H54 (cell line): ENCODE measurements around the gene RYR3.
A peak's percentile ranks its signal among the peaks of the same experiment; 100 is the strongest.

Experiments
- DNase-seq: peaks from one replicate; pipeline ENCODE4 v3.0.0; 2011; ENCODE audit warnings: low spot score, mixed read lengths; ENCODE audit not compliant: insufficient read length
- FAIRE-seq: peaks from 3 replicates; lab custom pipeline; 2011; peaks lifted over from hg19 to GRCh38; lab: Jason Lieb, UNC
- POLR2A ChIP-seq: IDR thresholded peaks from 2 replicates; pipeline ENCODE4 v1.6.1; 2011; ENCODE audit warnings: low read depth, mild to moderate bottlenecking, low read length

RYR3 gene

DNA sequence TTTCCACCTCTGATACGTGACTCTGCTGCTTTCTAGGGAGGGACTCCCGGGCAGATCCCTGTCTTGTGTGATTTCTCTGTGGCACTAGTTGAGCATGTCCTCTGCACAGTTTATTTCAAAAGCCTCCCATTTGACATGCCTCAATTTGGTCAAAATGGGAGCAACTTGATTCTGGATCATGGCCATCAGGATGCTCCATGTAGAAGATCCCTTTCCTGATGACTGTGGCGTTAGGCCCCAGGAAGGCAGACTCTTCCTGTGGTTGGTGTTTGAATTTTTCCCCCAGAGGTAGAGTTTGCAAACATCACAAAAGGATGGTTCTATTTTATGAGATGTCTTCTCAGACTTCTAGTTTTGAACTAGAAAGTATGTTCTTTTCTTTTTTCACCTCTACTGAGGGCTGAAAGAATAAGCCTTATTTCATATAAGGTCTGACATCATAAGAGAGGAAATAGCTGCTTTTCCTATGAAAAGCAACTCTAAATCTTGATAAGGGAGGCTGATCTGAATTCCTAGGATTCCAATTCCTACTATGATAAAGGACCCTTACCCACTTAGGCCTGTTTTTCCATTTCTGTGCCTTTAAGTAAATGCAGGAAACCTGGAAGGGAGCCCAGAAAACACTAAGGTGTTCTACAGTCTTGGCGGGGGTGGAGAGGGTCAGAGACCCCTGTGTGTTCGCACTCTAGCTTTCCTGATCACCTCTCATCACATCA, 413.7 kb downstream of the RYR3 start:
- no peak for TF ChIP-seq POLR2A
- FAIRE-seq (no peak), DNase-seq (no peak)

DNA sequence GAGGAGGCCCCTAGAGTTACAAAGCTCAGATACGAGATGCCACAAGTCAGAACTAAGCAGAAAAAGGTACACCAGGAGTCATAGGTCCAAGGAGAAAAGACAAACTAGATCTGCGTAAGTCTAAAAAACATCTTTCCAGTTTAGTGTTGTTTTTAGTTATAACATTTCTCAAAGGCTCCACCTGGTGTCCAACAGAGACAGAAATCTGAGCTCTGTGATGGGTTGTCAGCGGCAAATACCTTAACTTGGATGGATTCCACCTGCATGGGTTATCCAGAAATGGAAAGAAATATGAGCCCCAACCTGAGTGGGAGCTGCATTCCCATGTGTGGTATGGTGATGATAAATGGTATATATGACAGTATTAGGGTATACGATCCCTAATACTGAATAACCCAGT, 418.9 kb downstream of the RYR3 start:
- no peak for TF ChIP-seq POLR2A
- FAIRE-seq (no peak), DNase-seq (no peak)

DNA sequence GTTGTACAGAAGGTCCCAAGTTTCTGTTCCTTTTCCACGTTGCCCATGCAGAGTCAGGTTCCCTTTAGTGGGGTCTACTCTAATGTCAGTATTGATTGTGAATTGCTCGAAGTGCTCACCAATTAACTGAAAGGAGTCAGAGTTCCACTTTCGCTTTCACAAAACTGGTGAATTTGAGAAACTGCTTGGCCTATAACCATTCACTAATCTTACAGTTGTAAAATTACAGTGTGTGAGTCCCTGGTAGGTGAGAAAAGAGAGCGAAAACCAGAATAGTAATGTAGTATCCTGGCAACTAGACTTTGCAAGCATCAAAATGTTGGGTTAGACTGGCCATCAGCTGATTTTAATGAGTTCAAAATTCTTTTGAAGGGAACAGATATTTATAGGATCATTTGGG, 420.0 kb downstream of the RYR3 start:
- FAIRE-seq, result no peak
- TF ChIP-seq POLR2A, result no peak

DNA sequence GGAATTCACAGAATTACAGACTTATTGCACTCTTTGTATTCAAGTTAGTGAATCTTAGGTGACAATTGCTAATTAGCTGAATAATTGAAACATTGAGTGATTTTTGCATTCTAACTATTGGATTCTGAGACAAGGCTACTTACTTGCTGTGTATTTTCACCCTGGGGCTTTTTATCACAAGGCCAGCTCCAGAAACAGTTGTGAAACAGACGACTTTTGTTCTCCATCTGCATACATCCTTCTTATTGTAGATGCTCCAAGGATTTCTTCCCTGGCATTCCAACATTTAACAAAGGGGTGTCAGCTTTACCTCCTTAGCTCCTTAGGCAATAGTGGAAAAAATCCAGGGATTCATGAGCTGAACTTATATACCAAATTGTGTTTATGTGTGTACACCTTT, 424.4 kb downstream of the RYR3 start:
- no peak for TF ChIP-seq POLR2A
- FAIRE-seq (no peak), DNase-seq (no peak)

More for the DNA sequence above, 420.0 kb downstream of the RYR3 start:
- DNase-seq, result no peak

DNA sequence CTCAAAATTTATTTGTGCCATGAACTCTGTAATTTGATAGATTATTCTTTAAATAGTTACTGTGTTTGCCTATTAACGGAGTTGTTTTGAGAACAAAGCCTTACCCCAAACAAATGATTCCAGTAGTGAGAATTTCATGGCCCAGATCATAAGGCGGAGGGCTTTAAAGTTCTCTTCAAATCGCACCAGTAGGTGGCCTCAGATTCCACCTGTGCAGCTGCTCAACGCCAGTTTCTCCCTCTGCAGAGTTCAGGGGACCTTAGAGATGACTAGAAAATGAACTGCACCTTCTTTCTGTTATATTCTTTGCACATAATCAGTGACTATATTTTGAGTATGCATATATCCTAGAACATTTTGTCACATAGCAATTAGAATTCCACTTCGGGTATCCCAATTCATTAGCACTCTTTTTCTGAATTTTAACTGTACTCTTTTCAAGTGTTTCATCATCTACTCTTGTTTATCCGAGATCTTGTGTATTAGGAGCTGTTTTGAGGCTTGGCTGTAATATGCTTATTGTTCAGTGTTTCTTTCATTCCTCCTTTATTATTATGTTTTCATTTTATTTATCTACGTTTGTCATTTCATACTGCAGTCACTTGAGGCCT, 425.0 kb downstream of the RYR3 start:
- TF ChIP-seq POLR2A, result no peak
- FAIRE-seq (peak; percentile 55), DNase-seq (no peak)

DNA sequence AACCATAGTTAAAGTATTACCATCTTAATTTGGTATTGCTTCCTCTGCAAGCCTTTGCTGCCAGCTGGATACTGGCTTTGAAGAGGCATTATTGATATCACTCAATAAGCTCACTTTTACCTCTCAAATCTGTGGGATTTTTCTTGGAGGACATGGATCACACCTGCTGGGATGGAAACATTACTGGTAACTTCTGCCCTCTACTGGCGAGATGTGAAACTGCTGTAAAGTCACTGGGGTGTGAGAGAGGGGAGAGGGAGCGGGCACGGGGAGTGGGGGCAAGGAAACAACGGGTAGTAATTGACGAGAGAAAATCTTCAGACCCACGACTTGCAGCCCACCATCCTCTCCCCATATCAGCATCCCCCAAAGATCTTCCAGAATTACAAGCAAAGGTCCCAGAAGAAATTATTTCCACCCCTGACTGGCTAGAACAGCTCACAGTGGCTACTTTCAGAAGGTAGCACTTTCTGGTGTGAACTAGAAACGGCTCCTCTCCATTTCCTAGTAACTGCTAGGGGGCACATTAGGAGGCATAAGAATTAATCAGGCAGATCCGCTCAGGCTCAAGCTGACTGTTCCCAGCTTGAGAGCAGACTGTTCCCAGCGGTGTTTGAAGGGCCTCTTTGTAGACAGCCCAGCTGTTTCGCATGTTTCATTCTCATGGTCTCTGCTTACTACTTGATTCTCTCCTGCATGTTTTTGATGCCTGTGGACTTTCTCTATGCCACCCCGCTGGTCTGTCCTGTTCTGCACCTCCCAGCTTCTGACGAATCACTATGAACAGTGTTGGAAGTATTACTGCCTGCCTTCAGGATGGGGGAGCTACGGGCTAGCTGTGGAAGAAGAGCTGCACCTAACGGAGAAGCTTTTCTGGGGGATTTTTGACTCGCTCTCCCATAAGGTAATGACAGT, 427.2 kb downstream of the RYR3 start:
- FAIRE-seq, result peak; percentile 74
- DNase-seq, result peak; percentile 50
- TF ChIP-seq POLR2A, result no peak

DNA sequence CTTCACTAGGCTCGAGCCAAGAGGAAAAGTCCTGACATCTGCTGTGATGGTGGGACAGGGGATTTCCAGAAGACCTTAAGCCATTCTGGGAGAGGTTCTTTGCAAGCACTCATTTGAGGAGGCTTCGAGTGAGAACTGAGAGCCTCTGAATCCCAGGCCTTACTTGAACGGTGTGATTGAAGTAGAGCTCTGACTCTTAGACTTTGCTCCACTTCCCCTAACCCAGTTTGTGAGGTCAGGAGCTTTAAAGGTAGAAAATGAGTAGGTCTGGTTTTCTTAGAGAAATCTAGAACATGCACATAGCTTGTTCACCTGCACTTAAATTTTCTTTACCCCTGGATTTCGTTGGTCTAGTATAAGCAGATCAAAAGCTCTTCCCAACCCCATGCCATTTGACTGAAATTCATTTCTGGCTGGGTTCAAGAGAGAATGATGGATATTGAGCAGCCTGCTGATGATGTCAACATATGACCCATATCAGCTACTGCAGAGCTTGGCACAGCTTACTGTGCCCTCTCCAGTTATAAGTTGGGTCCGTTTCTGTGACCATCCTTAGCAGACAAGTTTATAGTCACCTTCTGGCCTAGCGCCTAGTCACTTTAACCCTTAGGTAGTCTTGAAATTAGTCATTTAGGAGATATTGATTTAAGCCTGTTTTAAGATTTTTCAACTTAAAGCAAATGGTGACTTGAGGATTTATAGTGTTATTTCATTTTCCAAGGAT, 428.3 kb downstream of the RYR3 start:
- DNase-seq (no peak), FAIRE-seq (no peak)
- TF ChIP-seq POLR2A, result no peak

DNA sequence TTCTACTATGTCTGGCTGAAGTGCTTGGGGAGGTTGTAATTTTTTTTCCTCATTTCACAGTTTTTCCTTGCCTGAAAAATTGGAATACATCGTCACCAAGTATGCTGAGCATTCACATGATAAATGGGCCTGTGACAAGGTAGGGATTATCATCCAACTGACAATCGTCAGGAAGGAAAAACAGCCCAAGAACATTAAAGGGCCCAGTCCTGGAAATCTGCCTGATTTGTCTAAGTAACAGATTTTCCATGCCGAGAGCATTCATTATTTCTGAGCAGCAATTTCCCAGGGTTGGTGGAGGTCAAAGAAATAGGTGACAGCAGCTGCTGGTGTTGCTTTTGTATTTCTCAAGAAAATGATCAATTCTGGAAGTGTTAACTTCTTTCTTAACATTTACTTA, 431.5 kb downstream of the RYR3 start:
- TF ChIP-seq POLR2A, result no peak
- FAIRE-seq, result no peak
- DNase-seq, result no peak

DNA sequence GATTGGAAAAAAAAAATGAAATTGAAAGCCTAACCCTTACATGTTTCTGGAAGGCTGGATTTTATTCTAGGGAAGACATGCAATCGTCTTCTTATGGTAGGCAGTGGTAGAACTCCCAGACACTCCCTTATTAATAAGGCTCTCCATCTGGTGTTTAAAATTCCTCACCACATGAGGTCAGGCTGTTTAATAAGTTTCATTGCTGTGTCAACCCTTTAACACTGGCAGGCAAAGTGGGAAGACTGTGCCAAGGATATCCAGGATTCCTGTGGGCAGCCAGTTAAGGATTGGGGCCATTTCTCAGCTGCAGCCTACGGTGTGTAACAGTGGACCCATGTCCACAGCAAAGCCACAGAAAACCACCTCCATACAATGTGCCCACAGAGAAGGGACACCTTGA, 432.0 kb downstream of the RYR3 start:
- no peak for TF ChIP-seq POLR2A
- DNase-seq, result no peak
- no peak for FAIRE-seq

DNA sequence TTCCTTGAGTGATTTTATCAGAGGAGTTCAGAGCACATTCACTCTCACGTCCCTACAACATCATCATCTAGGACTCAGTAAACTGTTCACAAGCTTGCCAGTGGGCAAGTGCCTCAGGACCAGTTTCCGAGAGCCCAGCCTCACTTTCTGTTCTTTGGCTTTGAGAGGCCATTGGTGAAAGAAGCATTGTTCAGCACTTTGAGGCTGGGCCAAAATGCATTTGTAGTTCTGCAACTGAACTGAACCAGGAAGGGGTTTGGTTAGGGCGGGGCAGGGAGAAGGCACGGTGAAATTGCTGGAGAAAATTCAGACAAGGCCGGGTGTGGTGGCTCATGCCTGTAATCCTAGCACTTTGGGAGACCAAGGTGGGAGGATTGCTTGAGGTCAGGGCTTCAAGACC, 435.4 kb downstream of the RYR3 start:
- TF ChIP-seq POLR2A, result no peak
- FAIRE-seq (no peak), DNase-seq (no peak)

DNA sequence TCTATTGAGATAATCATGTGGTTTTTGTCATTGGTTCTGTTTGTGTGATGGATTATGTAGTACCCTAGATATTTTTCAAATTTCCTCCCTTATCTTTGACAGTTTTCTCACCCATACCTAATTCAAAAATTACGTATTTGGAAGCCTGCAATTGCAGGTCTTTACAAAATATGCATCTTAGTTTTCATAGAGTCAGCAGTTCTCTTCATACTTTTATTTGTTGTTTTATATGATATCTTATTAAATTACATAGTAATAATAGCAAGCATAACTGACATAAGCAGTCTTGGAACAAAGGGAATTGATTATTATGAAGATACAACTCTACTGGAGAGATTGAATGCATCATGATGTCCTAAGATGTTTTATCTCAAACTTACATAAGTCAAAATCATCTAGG, 442.2 kb downstream of the RYR3 start:
- no peak for DNase-seq
- no peak for FAIRE-seq
- no peak for TF ChIP-seq POLR2A

DNA sequence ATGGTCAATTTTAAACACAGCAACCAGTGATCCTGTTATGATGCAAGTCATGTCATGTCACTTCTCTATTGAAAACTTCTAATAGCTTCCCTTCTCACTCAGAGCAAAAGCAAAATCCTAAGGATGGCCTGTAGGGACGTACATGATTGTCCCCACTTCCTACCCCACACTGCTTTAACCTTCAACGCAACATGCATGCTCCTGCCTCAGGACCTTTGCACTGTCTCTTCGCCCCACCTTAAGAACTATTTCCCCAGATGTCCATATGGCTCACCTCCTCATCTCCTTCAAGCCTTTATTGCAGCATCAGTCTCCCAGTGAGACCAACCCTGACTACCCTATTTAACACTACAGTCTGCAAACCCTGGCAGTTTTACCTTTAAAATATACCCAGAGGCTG, 443.5 kb downstream of the RYR3 start:
- FAIRE-seq (no peak), DNase-seq (no peak)
- TF ChIP-seq POLR2A, result no peak

DNA sequence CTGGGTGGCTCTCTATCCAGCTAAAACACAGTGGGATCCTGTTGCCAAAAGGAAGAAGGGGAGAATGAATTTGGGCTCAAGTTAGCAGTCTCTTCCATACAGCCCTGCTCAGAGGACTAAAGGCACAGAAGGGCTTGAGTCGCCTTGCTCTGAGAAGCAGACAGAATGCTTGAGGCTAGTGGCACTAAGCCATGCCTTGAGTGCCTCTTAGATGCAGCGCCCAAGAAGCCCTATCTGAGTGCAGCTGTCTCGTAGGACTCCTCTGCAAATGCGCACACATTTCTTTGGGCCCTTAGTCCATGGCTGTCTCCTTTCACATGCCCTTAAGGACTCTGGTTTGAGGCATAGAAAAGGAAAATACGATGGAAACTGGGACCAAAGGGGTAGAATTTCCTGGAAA, 446.2 kb downstream of the RYR3 start:
- no peak for TF ChIP-seq POLR2A
- no peak for FAIRE-seq
- no peak for DNase-seq

DNA sequence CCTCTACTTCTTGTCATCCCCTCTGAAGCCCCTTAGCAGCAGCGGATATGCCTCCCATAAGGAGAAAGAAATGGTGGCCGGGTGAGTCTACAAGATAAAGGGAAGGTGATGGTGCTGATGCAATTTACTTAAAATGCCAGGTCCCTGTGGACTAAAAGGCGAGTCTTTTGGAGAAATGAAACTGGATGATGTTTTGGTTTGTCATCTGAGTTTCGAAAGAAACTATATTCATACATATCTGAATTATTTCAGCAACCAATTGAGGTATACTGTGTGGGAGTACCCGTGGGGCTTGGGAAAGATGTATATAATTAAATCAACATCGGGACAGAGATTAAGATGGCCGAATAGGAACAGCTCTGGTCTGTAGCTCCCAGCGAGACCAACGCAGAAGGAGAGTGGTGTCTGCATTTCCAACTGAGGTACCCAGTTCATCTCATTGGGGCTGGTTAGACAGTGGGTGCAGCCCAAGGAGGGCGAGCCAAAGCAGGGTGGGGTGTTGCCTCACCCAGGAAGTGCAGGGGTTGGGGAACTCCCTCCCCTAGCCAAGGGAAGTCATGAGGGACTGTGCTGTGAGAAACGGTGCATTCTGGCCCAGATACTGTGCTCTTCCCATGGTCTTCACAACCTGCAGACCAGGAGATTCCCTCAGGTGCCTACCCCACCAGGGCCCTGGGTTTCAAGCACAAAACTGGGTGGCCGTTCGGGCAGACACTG, 446.9 kb downstream of the RYR3 start:
- no peak for TF ChIP-seq POLR2A
- FAIRE-seq, result no peak
- no peak for DNase-seq
